GM23248 (cell line): ENCODE data around the gene MALL.
"Not testable (repeated sequence)": the region's sequence is repeated elsewhere in the genome, so short reads cannot be mapped to it uniquely, and the experiment has no call there.

Experiments used
- EZH2 ChIP-seq: fragments of 200-600 bp; sonication (generic); IDR thresholded peaks from 2 replicates; pipeline ENCODE4 v1.6.1; 2018; ENCODE audit warnings: antibody characterized with exemption, mild to moderate bottlenecking; ENCODE audit not compliant: insufficient read depth, poor library complexity, severe bottlenecking
- EZH2phosphoT487 ChIP-seq: fragments of 200-600 bp; sonication (generic); IDR thresholded peaks from 2 replicates; pipeline ENCODE4 v1.6.1; 2018; ENCODE audit warnings: antibody characterized with exemption, moderate library complexity, mild to moderate bottlenecking, low read depth; ENCODE audit not compliant: insufficient read depth

GRCh38 chr2:110094884-110095534 is 20.6 kb downstream of the MALL start:
- TF ChIP-seq EZH2, EZH2phosphoT487: not testable (repeated sequence)
